H1 (cell line): ENCODE data around the gene FOXN3. TPM values are rescaled to one million over a fixed set of nuclear protein-coding genes. Genes with fewer than 3 reads are reported as not detected.
"Not testable (repeated sequence)": the region's sequence is repeated elsewhere in the genome, so short reads cannot be mapped to it uniquely, and the experiment has no call there.

Experiments used
- CTCF ChIA-PET: fragments of 300-600 bp; sonication (Branson Sonifier 250); formaldehyde crosslinking; loops from one replicate; lab custom pipeline; 2021; ENCODE audit not compliant: partially characterized antibody; lab: Charles Lee
- POLR2A ChIA-PET: fragments of 300-600 bp; sonication (Branson Sonifier 250); formaldehyde crosslinking; loops from one replicate; lab custom pipeline; 2021; ENCODE audit warnings: inconsistent platforms; ENCODE audit not compliant: partially characterized antibody; lab: Charles Lee
- DNase-seq, 2 experiments: peaks; one replicate each; pipeline versions ENCODE4 v3.0.0 to v3.0.0-alpha.2; 2010 to 2022; ENCODE audit warnings: low spot score in 2 of 2, low read depth in 1 of 2, mixed read lengths in 1 of 2
- FAIRE-seq: peaks from 2 replicates; lab custom pipeline; 2011; peaks lifted over from hg19 to GRCh38; lab: Jason Lieb, UNC
- H2AFZ ChIP-seq: 2 replicates; pipeline ENCODE4 v1.8.1; 2012; ENCODE audit warnings: low read length, inconsistent platforms
- H2AK5ac ChIP-seq: 2 replicates; pipeline ENCODE4 v1.6.1; 2013; ENCODE audit warnings: low read depth, low read length
- H2BK120ac ChIP-seq: replicated peaks from 2 replicates; pipeline ENCODE3; 2013; ENCODE audit warnings: low read depth, low read length, inconsistent platforms
- H2BK12ac ChIP-seq: 2 replicates; pipeline ENCODE4 v1.6.1; 2013; ENCODE audit warnings: low read depth, low read length
- H2BK15ac ChIP-seq: 2 replicates; pipeline ENCODE4 v1.6.1; 2013; ENCODE audit warnings: low read length
- H2BK20ac ChIP-seq: 2 replicates; pipeline ENCODE4 v1.6.1; 2013; ENCODE audit warnings: low read length
- H2BK5ac ChIP-seq: 2 replicates; pipeline ENCODE4 v1.6.1; 2013; ENCODE audit warnings: low read depth, low read length
- H3K14ac ChIP-seq: 2 replicates; pipeline ENCODE4 v1.6.1; 2013; ENCODE audit warnings: inconsistent platforms; ENCODE audit not compliant: insufficient read length
- H3K18ac ChIP-seq: 2 replicates; pipeline ENCODE4 v1.6.1; 2013; ENCODE audit warnings: low read length; ENCODE audit errors: extremely low read depth
- H3K23ac ChIP-seq: 2 replicates; pipeline ENCODE4 v1.6.1; 2013; ENCODE audit warnings: inconsistent platforms; ENCODE audit not compliant: insufficient read length
- H3K23me2 ChIP-seq: 2 replicates; pipeline ENCODE4 v1.6.1; 2013; ENCODE audit warnings: low read depth, low read length
- H3K27ac ChIP-seq: 2 replicates; pipeline ENCODE4 v1.6.1; 2011; ENCODE audit warnings: low read depth, low read length, inconsistent platforms
- H3K27me3 ChIP-seq, 4 experiments: replicated peaks in 1 of 4; 1 replicate in 1 of 4; 2 replicates in 3 of 4; pipeline versions ENCODE4 v1.6.1 to v1.8.1; 2011 to 2013; ENCODE audit warnings: low read length in 3 of 4, mild to moderate bottlenecking in 3 of 4, inconsistent platforms in 2 of 4, mixed read lengths in 2 of 4, moderate library complexity in 1 of 4; ENCODE audit not compliant: control insufficient read depth in 3 of 4, insufficient read depth in 3 of 4; ENCODE audit errors: extremely low read depth in 1 of 4
- H3K36me3 ChIP-seq, 4 experiments: 2 replicates each; pipeline versions ENCODE4 v1.6.1 to v1.8.1; 2011 to 2013; ENCODE audit warnings: mild to moderate bottlenecking in 4 of 4, low read length in 3 of 4, moderate library complexity in 2 of 4, control low read depth in 1 of 4, inconsistent platforms in 1 of 4; ENCODE audit not compliant: insufficient read depth in 4 of 4, control insufficient read depth in 2 of 4
- H3K4ac ChIP-seq: replicated peaks from 2 replicates; pipeline ENCODE3; 2013; ENCODE audit warnings: low read length, low read depth, mixed read lengths, inconsistent platforms; ENCODE audit not compliant: insufficient read length
- H3K4me1 ChIP-seq, 4 experiments: replicated peaks in 1 of 4; 1 replicate in 1 of 4; 2 replicates in 3 of 4; pipeline versions ENCODE4 v1.6.1 to v1.8.1; 2011 to 2013; ENCODE audit warnings: low read length in 3 of 4, inconsistent platforms in 2 of 4, mixed read lengths in 1 of 4; ENCODE audit not compliant: insufficient read depth in 4 of 4, control insufficient read depth in 3 of 4
- H3K4me2 ChIP-seq, 2 experiments: 2 replicates each; pipeline versions ENCODE4 v1.6.1 to v1.8.1; 2011 to 2013; ENCODE audit warnings: low read depth in 2 of 2, low read length in 2 of 2, control low read depth in 1 of 2, inconsistent platforms in 1 of 2, mild to moderate bottlenecking in 1 of 2; ENCODE audit not compliant: insufficient read depth in 1 of 2
- H3K4me3 ChIP-seq, 4 experiments: fragments of 200-600, 300-600 bp in 1 of 4; sonication (generic), shearing (Covaris generic), sonication (Bioruptor Twin) in 1 of 4; 2 replicates each; pipeline versions ENCODE4 v1.5.1 to v1.8.1; 2011 to 2016; ENCODE audit warnings: low read length in 4 of 4, low read depth in 3 of 4, control low read depth in 2 of 4, inconsistent platforms in 2 of 4, mild to moderate bottlenecking in 2 of 4, mixed read lengths in 1 of 4, moderate library complexity in 1 of 4; ENCODE audit not compliant: insufficient read depth in 2 of 4; ENCODE audit errors: extremely low read depth in 1 of 4
- H3K56ac ChIP-seq: replicated peaks from 2 replicates; pipeline ENCODE3; 2013; ENCODE audit warnings: low read depth, mild to moderate bottlenecking, mixed read lengths, low read length, inconsistent platforms; ENCODE audit not compliant: insufficient read length
- H3K79me1 ChIP-seq: 2 replicates; pipeline ENCODE4 v1.6.1; 2013; ENCODE audit warnings: low read depth, low read length, control low read depth
- H3K79me2 ChIP-seq, 2 experiments: 2 replicates each; pipeline versions ENCODE4 v1.6.1 to v1.8.1; 2012 to 2013; ENCODE audit warnings: low read length in 2 of 2, mild to moderate bottlenecking in 2 of 2, inconsistent platforms in 1 of 2; ENCODE audit not compliant: insufficient read depth in 2 of 2, control insufficient read depth in 1 of 2
- H3K9ac ChIP-seq, 4 experiments: replicated peaks in 1 of 4; 1 replicate in 1 of 4; 2 replicates in 3 of 4; pipeline versions ENCODE4 v1.6.1 to v1.8.1; 2011 to 2013; ENCODE audit warnings: low read depth in 3 of 4, low read length in 3 of 4, control low read depth in 2 of 4, mild to moderate bottlenecking in 2 of 4, moderate library complexity in 2 of 4, inconsistent platforms in 1 of 4; ENCODE audit errors: extremely low read depth in 1 of 4
- H3K9me3 ChIP-seq, 2 experiments: 2 replicates each; pipeline versions ENCODE4 v1.6.1 to v1.8.1; 2012 to 2013; ENCODE audit warnings: mild to moderate bottlenecking in 2 of 2, moderate library complexity in 2 of 2, control low read depth in 1 of 2, inconsistent platforms in 1 of 2, low read depth in 1 of 2, low read length in 1 of 2, mixed read lengths in 1 of 2; ENCODE audit not compliant: insufficient read depth in 2 of 2
- H4K20me1 ChIP-seq, 2 experiments: replicated peaks in 1 of 2; 2 replicates each; pipeline versions ENCODE3 to v1.8.1; 2011 to 2013; ENCODE audit warnings: inconsistent platforms in 2 of 2, low read length in 2 of 2, mild to moderate bottlenecking in 1 of 2; ENCODE audit not compliant: insufficient read depth in 2 of 2, control insufficient read depth in 1 of 2
- H4K5ac ChIP-seq: 2 replicates; pipeline ENCODE4 v1.6.1; 2013; ENCODE audit warnings: low read length, low read depth, mixed read lengths, inconsistent platforms; ENCODE audit not compliant: insufficient read length
- H4K8ac ChIP-seq: 2 replicates; pipeline ENCODE4 v1.8.0; 2013; ENCODE audit warnings: mild to moderate bottlenecking, moderate library complexity, low read length, inconsistent platforms; ENCODE audit not compliant: insufficient read depth; ENCODE audit errors: extremely low read depth
- H4K91ac ChIP-seq: replicated peaks from 2 replicates; pipeline ENCODE3; 2013; ENCODE audit warnings: low read length, mixed read lengths, inconsistent platforms; ENCODE audit not compliant: insufficient read length
- RAD21 ChIP-seq, 2 experiments: IDR thresholded peaks in 1 of 2; conservative IDR thresholded peaks in 1 of 2; 2 replicates each; pipeline ENCODE4 v1.6.1; 2011; ENCODE audit warnings: low read depth in 2 of 2, low read length in 2 of 2, improper control_type of control experiment in 1 of 2, inconsistent platforms in 1 of 2, mild to moderate bottlenecking in 1 of 2, moderate library complexity in 1 of 2
- WGBS, 2 experiments: shearing (Covaris generic) in 1 of 2; methylation state at CpG; one replicate each; pipeline versions ENCODE4 v1.1.6 to v1.1.7; 2013 to 2015; ENCODE audit warnings: low lambda C conversion rate in 2 of 2, mixed read lengths in 2 of 2, inconsistent platforms in 1 of 2, low coverage in 1 of 2, missing lambda C conversion rate in 1 of 2; ENCODE audit not compliant: insufficient replicate concordance in 2 of 2, insufficient coverage in 1 of 2, insufficient read length in 1 of 2; ENCODE audit errors: extremely low coverage in 1 of 2, missing lambda C conversion rate in 1 of 2; 5-methylcytosine and 5-hydroxymethylcytosine counted together
- polyA plus RNA-seq, 7 experiments: library from polyadenylated mRNA; depleted of rRNA in 3 of 7; stranded (reverse) in 5 of 7; unstranded in 2 of 7; fragments of >200 nt in 5 of 7; fragments of 200-250 nt in 2 of 7; gene quantifications; 1 replicate in 5 of 7; 2 replicates in 1 of 7; 4 replicates in 1 of 7; pipeline versions ENCODE4 v1.2.1 to v1.2.3, GENCODE V29; 2011 to 2013; ENCODE audit warnings: missing spikeins in 2 of 7, mixed read lengths in 2 of 7
- total RNA-seq: library from RNA; stranded (reverse); fragmentation: NEBNext Ultra II Directional; extraction: Animal tissue kit (Norgen Biotek cat#: 25700); gene quantifications from 2 replicates; pipeline ENCODE4 v1.2.1, GENCODE V29; 2021

The FOXN3 gene
- total and polyA plus RNA-seq, 2 of the 8 experiments (the other 6 are each of a cell fraction or from before 2014, with no cell fraction given), result 52.6 to 178 TPM

- H3K23ac ChIP-seq, H3K4me2 ChIP-seq, H2BK15ac ChIP-seq, H3K23me2 ChIP-seq, H3K79me2 ChIP-seq, H3K9ac ChIP-seq, H3K14ac ChIP-seq, H4K20me1 ChIP-seq, H3K27me3 ChIP-seq, FAIRE-seq, H2BK120ac ChIP-seq, H3K4me1 ChIP-seq, H3K27ac ChIP-seq, H4K5ac ChIP-seq, POLR2A ChIA-PET, H3K9me3 ChIP-seq, DNase-seq, H3K18ac ChIP-seq, H3K4ac ChIP-seq, H2AFZ ChIP-seq, H2BK20ac ChIP-seq, H3K56ac ChIP-seq, H3K4me3 ChIP-seq, H3K79me1 ChIP-seq, H2BK5ac ChIP-seq, H4K91ac ChIP-seq, H2AK5ac ChIP-seq, H2BK12ac ChIP-seq, H4K8ac ChIP-seq: not testable (repeated sequence)
- 80% methylated on average over 7 of the region's 7 CpGs; no CpG with 5 or more reads in 1 of the 2 experiments for WGBS, 2 experiments
- peaks cover 6 to 17% (median 14%) of the 10 kb centered on the region in 4 experiments; a peak in 6 of 8 replicates for H3K36me3 ChIP-seq
- TF ChIP-seq RAD21 (IDR thresholded peaks at IDR 0.05 in 1 of 2, conservative IDR thresholded peaks at IDR 0.05 in 1 of 2; ENCODE audit: low read depth in 2 of 2, low read length in 2 of 2), result 0 out of 4 replicates have a peak, but pooled peaks of 1 of the 2 experiments have one; percentile 4
- CTCF ChIA-PET, result interaction anchor here (1.5 kb wide), 1 partner anchor 12 kb away, joined by 3 read pairs; no protein-coding TSS in a partner anchor
These were observed 258.9 kb downstream of the FOXN3 start for GRCh38 chr14:89158104-89158503.
